Tibial nerve (tissue), 4 donors: ENCODE results near the gene RAPSN.

Source experiments
- EP300 ChIP-seq, 2 donors: sonication (generic); formaldehyde crosslinking; IDR thresholded peaks; one replicate each; pipeline ENCODE4 v1.6.1; 2017; ENCODE audit warnings: antibody characterized with exemption in 2 of 2, mild to moderate bottlenecking in 1 of 2
- POLR2A ChIP-seq, 2 donors: fragments of 450-650 bp; IDR thresholded peaks; one replicate each; pipeline ENCODE4 v1.6.1; 2017; ENCODE audit warnings: antibody characterized with exemption in 2 of 2, mild to moderate bottlenecking in 2 of 2, moderate library complexity in 2 of 2
- TF ChIP-seq, protein P1 (sequence below), 5 experiments: fragments of 200-600 bp in 3 of 5; fragments of 450-650 bp in 2 of 5; sonication (generic) in 3 of 5; IDR thresholded peaks; one replicate each; pipeline ENCODE4 v1.5.1; 2016 to 2019; ENCODE audit warnings: antibody characterized with exemption in 5 of 5, mild to moderate bottlenecking in 3 of 5, moderate library complexity in 2 of 5

DNA sequence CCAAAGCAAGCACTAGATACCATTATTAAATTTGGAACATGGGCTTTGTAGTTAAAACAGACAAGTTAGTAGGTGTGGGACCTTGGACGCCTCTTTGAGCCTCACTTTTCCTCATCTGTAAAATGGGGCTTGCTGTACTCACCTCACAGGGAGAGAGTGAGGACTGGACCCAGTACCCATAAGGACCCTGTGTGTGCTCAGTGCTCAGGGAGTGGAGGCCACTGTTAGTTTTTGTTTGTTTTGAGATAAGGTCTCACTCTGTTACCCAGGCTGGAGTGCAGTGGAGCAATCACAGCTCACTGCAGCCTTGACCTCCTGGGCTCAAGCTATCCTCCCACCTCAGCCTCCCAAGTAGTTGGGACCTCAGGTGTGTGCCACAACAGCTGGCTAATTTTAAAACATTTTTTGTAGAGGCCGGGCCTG lies 8.9 kb downstream of the RAPSN start:
- TF ChIP-seq, protein P1, sequence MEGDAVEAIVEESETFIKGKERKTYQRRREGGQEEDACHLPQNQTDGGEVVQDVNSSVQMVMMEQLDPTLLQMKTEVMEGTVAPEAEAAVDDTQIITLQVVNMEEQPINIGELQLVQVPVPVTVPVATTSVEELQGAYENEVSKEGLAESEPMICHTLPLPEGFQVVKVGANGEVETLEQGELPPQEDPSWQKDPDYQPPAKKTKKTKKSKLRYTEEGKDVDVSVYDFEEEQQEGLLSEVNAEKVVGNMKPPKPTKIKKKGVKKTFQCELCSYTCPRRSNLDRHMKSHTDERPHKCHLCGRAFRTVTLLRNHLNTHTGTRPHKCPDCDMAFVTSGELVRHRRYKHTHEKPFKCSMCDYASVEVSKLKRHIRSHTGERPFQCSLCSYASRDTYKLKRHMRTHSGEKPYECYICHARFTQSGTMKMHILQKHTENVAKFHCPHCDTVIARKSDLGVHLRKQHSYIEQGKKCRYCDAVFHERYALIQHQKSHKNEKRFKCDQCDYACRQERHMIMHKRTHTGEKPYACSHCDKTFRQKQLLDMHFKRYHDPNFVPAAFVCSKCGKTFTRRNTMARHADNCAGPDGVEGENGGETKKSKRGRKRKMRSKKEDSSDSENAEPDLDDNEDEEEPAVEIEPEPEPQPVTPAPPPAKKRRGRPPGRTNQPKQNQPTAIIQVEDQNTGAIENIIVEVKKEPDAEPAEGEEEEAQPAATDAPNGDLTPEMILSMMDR (IDR thresholded peaks at IDR 0.05) = no peak
- TF ChIP-seq POLR2A (IDR thresholded peaks at IDR 0.05) (no peak), EP300 (IDR thresholded peaks at IDR 0.05) (no peak)
